Memory B cell (primary cell): Measurements from ENCODE around the gene ARFGEF2.
A peak's percentile ranks its signal among the peaks of the same experiment; 100 is the strongest.
"Not testable (repeated sequence)": the region's sequence is repeated elsewhere in the genome, so short reads cannot be mapped to it uniquely, and the experiment has no call there.

ENCODE experiments used
- ATAC-seq: fragments of 150-1000 bp; cut with Tn5 transposase; 2 replicates; pipeline ENCODE4 v1.10.0; 2021; ENCODE audit warnings: low read depth, mild to moderate bottlenecking, moderate library complexity
- DNase-seq, 2 donors: peaks; one replicate each; pipeline ENCODE4 v3.0.0; 2022; ENCODE audit warnings: low spot score in 2 of 2
- H3K27ac Mint-ChIP-seq: one replicate; pipeline ENCODE4 v1.8.0; 2022; ENCODE audit warnings: mild to moderate bottlenecking, moderate library complexity, mixed read lengths
- H3K27me3 Mint-ChIP-seq: one replicate; pipeline ENCODE4 v1.8.0; 2022; ENCODE audit warnings: mixed read lengths
- H3K36me3 Mint-ChIP-seq: one replicate; pipeline ENCODE4 v1.8.0; 2022; ENCODE audit warnings: mild to moderate bottlenecking, mixed read lengths
- H3K4me1 Mint-ChIP-seq: one replicate; pipeline ENCODE4 v1.8.0; 2022; ENCODE audit warnings: mixed read lengths
- H3K4me3 Mint-ChIP-seq: one replicate; pipeline ENCODE4 v1.8.0; 2022; ENCODE audit warnings: mild to moderate bottlenecking, moderate library complexity, mixed read lengths
- H3K9me3 Mint-ChIP-seq: one replicate; pipeline ENCODE4 v1.8.0; 2022; ENCODE audit warnings: mixed read lengths

Gene ARFGEF2

GRCh38 chr20:49043000-49043399, 121.5 kb downstream of the ARFGEF2 start:
- Mint-ChIP-seq H3K4me1 (peaks cover 20% of the 10 kb centered on the region), H3K27ac (no peak overlapping the region), H3K27me3 (no peaks in the 10 kb centered on the region), H3K4me3 (no peak overlapping the region), H3K36me3 (no peaks in the 10 kb centered on the region), H3K9me3 (no peaks in the 10 kb centered on the region)
- no peak for ATAC-seq
- DNase-seq: no peak

- DNase-seq: no peak
Observed at GRCh38 chr20:49045440-49046086, 124.1 kb downstream of the ARFGEF2 start.

GRCh38 chr20:49046087-49046900, 124.8 kb downstream of the ARFGEF2 start, which contains the start of gene CSE1L:
TSS of gene CSE1L (plus strand) at chr20:49046312. CDS start at chr20:49058464, 12,152 bp downstream.
- Mint-ChIP-seq H3K9me3 (no peaks in the 10 kb centered on the region), H3K27me3 (no peaks in the 10 kb centered on the region), H3K36me3 (no peaks in the 10 kb centered on the region), H3K4me1 (peaks cover 21% of the 10 kb centered on the region), H3K27ac (peak within 1 kb of the TSS; percentile 99), H3K4me3 (peak within 1 kb of the TSS; percentile 99)
- peak; percentile 83 for ATAC-seq
- peak; percentile 97 for DNase-seq

More at GRCh38 chr20:49045440-49046086, 124.1 kb downstream of the ARFGEF2 start:
- H3K9me3 Mint-ChIP-seq: no peaks in the 10 kb centered on the region
- peaks cover 19% of the 10 kb centered on the region for H3K4me1 Mint-ChIP-seq
- H3K27ac Mint-ChIP-seq: peak overlapping the region; percentile 99
- ATAC-seq: no peak
- H3K36me3 Mint-ChIP-seq: no peaks in the 10 kb centered on the region
- H3K27me3 Mint-ChIP-seq: no peaks in the 10 kb centered on the region
- peak overlapping the region; percentile 99 for H3K4me3 Mint-ChIP-seq

GRCh38 chr20:49052334-49052733, 130.8 kb downstream of the ARFGEF2 start:
- no peaks in the 10 kb centered on the region for H3K27me3 Mint-ChIP-seq
- H3K36me3 Mint-ChIP-seq: peaks cover 3% of the 10 kb centered on the region
- peak overlapping the region; percentile 6 for H3K4me3 Mint-ChIP-seq
- no peaks in the 10 kb centered on the region for H3K9me3 Mint-ChIP-seq
- DNase-seq (no peak), ATAC-seq (no peak)
- H3K4me1 Mint-ChIP-seq: peaks cover 31% of the 10 kb centered on the region
- no peak overlapping the region for H3K27ac Mint-ChIP-seq

- no peak for ATAC-seq
- DNase-seq: no peak
- H3K36me3 Mint-ChIP-seq: peaks cover 3% of the 10 kb centered on the region
- peaks cover 23% of the 10 kb centered on the region for H3K4me1 Mint-ChIP-seq
- H3K4me3 Mint-ChIP-seq: peak overlapping the region; percentile 8
- no peaks in the 10 kb centered on the region for H3K9me3 Mint-ChIP-seq
- H3K27me3 Mint-ChIP-seq: no peaks in the 10 kb centered on the region
- peak overlapping the region; percentile 2 for H3K27ac Mint-ChIP-seq
Observed at GRCh38 chr20:49054056-49054643, 132.6 kb downstream of the ARFGEF2 start.

GRCh38 chr20:49063279-49063678, 141.8 kb downstream of the ARFGEF2 start:
- H3K4me1 Mint-ChIP-seq: no peaks in the 10 kb centered on the region
- H3K27ac Mint-ChIP-seq: no peak overlapping the region
- ATAC-seq (no peak), DNase-seq (no peak)
- H3K27me3 Mint-ChIP-seq: no peaks in the 10 kb centered on the region
- no peak overlapping the region for H3K4me3 Mint-ChIP-seq
- H3K36me3 Mint-ChIP-seq: peaks cover 5% of the 10 kb centered on the region
- no peaks in the 10 kb centered on the region for H3K9me3 Mint-ChIP-seq

GRCh38 chr20:49074521-49074920, 153.0 kb downstream of the ARFGEF2 start:
- DNase-seq (no peak), ATAC-seq (no peak)
- Mint-ChIP-seq H3K4me1 (no peaks in the 10 kb centered on the region), H3K36me3 (peaks cover 24% of the 10 kb centered on the region), H3K27ac (peak overlapping the region; percentile 18), H3K9me3 (no peaks in the 10 kb centered on the region), H3K4me3 (no peak overlapping the region), H3K27me3 (no peaks in the 10 kb centered on the region)

- Mint-ChIP-seq H3K9me3 (no peaks in the 10 kb centered on the region), H3K36me3 (peaks cover 22% of the 10 kb centered on the region), H3K27me3 (no peaks in the 10 kb centered on the region), H3K4me1 (no peaks in the 10 kb centered on the region), H3K4me3 (no peak overlapping the region), H3K27ac (no peak overlapping the region)
- no peak for DNase-seq
- ATAC-seq: no peak
Observed at GRCh38 chr20:49078310-49078709, 156.8 kb downstream of the ARFGEF2 start.

- H3K27ac Mint-ChIP-seq, H3K4me3 Mint-ChIP-seq, H3K4me1 Mint-ChIP-seq, ATAC-seq, DNase-seq, H3K9me3 Mint-ChIP-seq, H3K27me3 Mint-ChIP-seq: not testable (repeated sequence)
- peaks cover 30% of the 10 kb centered on the region for H3K36me3 Mint-ChIP-seq
Observed at GRCh38 chr20:49082295-49082694, 160.8 kb downstream of the ARFGEF2 start.
